Effector memory CD4-positive, alpha-beta T cell (primary cell): ENCODE measurements around the gene RPS14.
A peak's percentile ranks its signal among the peaks of the same experiment; 100 is the strongest.
"Not testable (repeated sequence)": the region's sequence is repeated elsewhere in the genome, so short reads cannot be mapped to it uniquely, and the experiment has no call there.

Experiments
- DNase-seq, 3 donors: peaks; one replicate each; pipeline ENCODE4 v3.0.0-alpha.2; 2020
- H3K27ac ChIP-seq: 2 replicates; pipeline ENCODE4 v1.7.0; 2013; ENCODE audit warnings: mild to moderate bottlenecking, low read length, moderate library complexity; ENCODE audit not compliant: insufficient read depth, poor library complexity, severe bottlenecking
- H3K27me3 ChIP-seq: replicated peaks from 2 replicates; pipeline ENCODE4 v1.7.0; 2013; ENCODE audit warnings: mild to moderate bottlenecking, low read length; ENCODE audit not compliant: insufficient read depth, control insufficient read depth, poor library complexity, severe bottlenecking
- H3K36me3 ChIP-seq: 2 replicates; pipeline ENCODE4 v1.7.0; 2013; ENCODE audit warnings: mild to moderate bottlenecking, low read length, moderate library complexity; ENCODE audit not compliant: control insufficient read depth, insufficient read depth
- H3K4me1 ChIP-seq: 2 replicates; pipeline ENCODE4 v1.7.0; 2013; ENCODE audit warnings: low read length, mild to moderate bottlenecking; ENCODE audit not compliant: control insufficient read depth, insufficient read depth, poor library complexity, severe bottlenecking
- H3K4me3 ChIP-seq: 2 replicates; pipeline ENCODE4 v1.7.0; 2013; ENCODE audit warnings: low read length, low read depth, mild to moderate bottlenecking; ENCODE audit not compliant: insufficient read depth, poor library complexity, severe bottlenecking
- H3K9me3 ChIP-seq: 2 replicates; pipeline ENCODE4 v1.7.0; 2013; ENCODE audit warnings: mild to moderate bottlenecking, low read length, moderate library complexity; ENCODE audit not compliant: control insufficient read depth

Gene RPS14

DNA sequence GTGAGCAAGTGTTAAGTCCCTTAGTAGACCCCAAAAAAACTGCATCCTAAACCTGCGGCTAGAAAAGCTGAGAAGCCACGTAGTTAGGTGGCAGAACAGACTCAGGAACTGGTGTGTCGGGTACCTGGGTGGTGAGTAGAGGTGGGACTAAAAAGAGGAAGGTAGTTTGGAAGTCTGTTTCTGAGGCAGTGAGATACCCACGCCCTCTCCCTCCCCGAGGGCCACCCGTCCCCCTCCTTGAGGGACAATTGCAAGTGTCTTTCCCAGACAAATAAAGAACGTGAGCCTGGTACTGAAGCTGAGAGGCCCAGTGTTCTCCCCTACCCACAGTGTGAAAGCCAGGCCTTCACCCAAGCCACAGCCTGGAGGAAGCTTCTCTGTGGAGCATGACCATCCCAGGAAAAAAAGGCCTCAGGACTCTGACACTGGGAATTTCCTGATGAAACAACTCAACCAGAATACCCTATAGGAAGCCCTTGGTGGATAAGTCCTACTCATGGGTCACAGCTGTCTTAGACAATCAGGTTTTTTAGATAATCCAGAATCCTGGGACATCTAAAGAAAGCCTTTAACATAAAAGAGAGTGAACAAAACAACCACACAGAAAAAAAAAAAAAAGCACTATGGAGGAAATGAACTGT is 29.8 kb downstream of the RPS14 start:
- no peaks in the 10 kb centered on the region for H3K27me3 ChIP-seq
- H3K27ac ChIP-seq = no peak overlapping the region
- H3K36me3 ChIP-seq = no peaks in the 10 kb centered on the region
- no peak overlapping the region for H3K4me3 ChIP-seq
- H3K9me3 ChIP-seq = no peaks in the 10 kb centered on the region
- no peaks in the 10 kb centered on the region for H3K4me1 ChIP-seq
- DNase-seq = no peak

DNA sequence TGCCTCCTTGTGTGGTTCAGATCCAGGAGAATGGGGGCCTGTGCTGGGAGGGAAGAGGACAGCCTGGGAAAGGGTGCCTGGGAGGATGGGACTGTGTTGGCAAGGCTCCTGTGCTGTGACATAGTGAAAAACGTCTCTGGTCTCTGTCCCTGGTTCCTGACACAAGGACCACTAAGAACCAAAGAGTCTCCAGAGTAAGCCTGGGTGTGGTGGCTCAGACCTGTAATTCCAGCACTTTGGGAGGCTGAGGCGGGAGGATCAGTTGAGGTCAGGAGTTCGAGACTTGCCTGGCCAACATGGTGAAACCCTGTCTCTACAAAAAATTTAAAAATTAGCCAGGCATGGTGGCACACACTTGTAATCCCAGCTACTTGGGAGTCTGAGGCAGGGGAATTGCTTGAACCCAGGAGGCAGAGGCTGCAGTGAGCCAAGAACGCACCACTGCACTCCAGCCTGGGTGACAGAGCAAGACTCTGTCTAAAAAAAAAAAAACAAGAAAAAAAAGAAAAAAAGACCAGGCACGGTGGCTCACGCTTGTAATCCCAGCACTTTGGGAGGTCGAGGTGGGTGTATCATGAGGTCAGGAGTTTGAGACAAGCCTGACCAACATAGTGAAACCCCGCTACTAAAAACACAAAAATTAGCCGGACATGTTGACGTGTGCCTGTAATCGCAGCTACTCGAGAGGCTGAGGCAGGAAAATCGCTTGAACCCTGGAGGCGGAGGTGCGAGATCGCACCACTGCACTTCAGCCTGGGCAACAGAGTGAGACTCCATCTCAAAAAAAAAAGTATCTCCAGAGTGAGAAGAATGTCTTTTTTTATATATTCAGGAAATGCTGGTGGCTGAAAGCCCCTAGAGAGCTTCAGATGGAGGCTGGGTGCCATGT is 35.4 kb downstream of the RPS14 start:
- H3K36me3 ChIP-seq, DNase-seq, H3K27me3 ChIP-seq, H3K4me3 ChIP-seq, H3K9me3 ChIP-seq: not testable (repeated sequence)
- Histone ChIP-seq H3K4me1 (peaks cover 28% of the 10 kb centered on the region), H3K27ac (peak overlapping the region; percentile 97)

DNA sequence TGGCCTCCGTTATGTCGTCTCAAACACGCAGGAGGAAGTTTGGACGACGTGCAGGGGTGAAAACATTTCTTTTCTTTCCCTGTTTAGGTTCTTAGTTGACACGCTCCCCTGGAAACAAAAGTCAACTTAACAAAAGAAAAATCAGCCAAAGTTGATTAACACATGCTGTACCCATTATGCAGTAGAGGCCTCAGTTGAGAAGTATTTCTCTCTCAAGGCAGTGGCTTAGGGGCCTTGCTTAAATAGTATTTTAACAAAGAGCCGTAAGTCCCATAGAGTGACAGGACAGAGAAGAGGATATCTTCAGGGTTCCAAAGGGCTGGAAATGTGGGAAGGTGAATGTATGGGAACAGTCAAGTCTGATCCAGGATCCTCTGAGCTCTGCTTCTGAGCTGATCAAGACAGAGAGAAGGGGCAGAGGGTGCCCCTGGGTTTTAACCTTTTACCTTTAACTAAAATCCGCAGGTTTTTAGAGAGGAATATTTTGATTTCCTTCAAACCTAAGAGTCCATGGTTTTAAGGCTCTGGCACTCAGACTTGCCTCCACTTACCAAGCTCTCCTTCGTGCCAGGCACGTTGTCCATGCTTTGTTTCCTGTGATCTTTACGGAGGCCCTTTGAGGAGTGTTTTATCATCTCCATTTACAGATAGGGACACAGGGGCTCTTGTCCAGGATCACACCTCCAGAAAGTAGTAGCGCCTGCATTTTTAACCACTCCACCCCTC is 36.2 kb downstream of the RPS14 start:
- no peak for DNase-seq
- peak overlapping the region; percentile 97 for H3K27ac ChIP-seq
- no peaks in the 10 kb centered on the region for H3K36me3 ChIP-seq
- no peaks in the 10 kb centered on the region for H3K9me3 ChIP-seq
- peak overlapping the region; percentile 86 for H3K4me3 ChIP-seq
- peaks cover 28% of the 10 kb centered on the region for H3K4me1 ChIP-seq
- H3K27me3 ChIP-seq = no peaks in the 10 kb centered on the region

DNA sequence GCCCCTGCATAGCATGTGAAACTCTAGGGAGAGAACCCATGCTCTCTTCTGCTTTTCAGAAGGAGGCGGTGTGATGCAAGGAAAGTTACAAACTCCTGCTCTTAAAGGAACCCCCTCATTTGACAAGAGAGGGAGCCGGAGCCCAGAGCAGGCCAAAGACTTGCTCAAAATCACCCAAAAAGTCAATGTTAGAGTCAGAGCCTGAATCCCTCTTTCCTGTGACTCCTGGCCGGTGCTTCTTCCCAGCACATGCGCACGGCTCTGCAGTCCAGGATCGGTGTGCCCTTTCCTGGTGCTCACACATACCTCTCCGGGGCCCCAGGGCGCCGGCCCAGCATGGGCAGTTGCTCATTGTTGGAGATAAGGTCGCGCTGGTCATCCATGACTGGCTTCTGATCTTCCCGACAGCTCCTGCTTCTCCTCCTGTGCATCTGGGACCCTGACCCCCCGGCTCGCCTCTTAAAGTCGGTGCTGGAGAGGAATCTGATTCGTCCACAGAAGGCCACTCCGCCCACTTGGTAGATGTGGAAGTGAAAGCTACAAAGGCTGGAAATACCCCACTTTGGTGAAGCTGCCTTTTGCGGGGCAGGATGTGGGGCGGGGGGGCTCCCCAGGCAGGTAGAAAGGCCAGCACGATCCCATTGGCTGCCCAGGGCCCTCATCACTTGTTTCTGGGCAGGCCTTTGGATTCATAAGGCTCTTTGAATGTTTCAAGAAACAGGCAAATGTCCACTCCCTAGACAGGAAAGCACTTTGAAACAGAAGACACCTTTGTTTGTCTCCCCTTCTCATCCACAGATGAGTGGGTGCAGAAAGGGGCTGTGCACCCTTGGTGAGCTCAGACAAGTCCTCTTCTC is 37.0 kb downstream of the RPS14 start, which contains the start of gene CD74:
TSS of gene CD74 (minus strand) at position 592 of the 857 bp plus-strand sequence. CDS start at position 431, 161 bp downstream.
- peak within 1 kb of the TSS; percentile 86 for H3K4me3 ChIP-seq
- H3K4me1 ChIP-seq = peaks cover 28% of the 10 kb centered on the region
- peak within 1 kb of the TSS; percentile 97 for H3K27ac ChIP-seq

DNA sequence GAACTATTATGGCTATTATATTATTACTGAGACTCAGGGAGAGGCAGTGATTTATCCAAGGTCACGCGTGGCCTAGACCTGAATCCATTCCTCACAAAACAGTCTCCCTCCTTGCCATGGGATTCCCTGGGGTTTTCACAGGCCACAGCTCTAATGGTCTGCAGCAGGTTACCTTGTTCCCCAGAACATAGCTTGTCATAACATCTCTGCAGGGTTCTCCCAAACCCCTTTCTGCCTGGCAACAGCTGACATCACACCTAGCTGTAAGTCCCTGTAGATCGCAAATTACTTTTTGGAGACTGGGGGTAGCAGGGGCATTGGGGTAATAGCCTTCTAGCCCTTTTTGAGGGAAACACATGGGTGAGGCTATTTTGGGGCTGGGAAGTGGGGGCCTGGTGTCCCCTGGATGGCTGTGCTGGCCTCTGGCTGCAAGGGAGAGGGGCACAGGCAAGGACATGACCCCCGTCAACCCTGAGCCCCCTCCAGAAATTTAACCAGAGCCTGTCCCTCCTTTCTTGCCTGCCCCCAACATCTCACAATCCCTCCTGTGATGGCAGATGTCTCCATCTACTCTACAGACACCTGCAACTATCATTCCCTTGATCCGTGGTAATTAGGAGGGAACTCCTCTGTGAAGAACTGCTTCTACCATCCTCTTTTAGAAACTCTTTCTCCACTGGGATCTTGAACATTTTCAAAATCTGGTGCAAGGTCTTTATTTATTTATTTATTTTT is 38.1 kb downstream of the RPS14 start:
- peak; percentile 33 to 58 (median 35) for DNase-seq
- Histone ChIP-seq H3K36me3 (peaks cover 10% of the 10 kb centered on the region), H3K9me3 (no peaks in the 10 kb centered on the region), H3K4me1 (peaks cover 28% of the 10 kb centered on the region), H3K27ac (peak overlapping the region; percentile 97), H3K27me3 (no peaks in the 10 kb centered on the region), H3K4me3 (peak overlapping the region; percentile 86)

More for the DNA sequence above, 37.0 kb downstream of the RPS14 start, which contains the start of gene CD74:
- no peaks in the 10 kb centered on the region for H3K36me3 ChIP-seq
- H3K9me3 ChIP-seq = no peaks in the 10 kb centered on the region
- H3K27me3 ChIP-seq = no peaks in the 10 kb centered on the region
- DNase-seq = peak; percentile 89 to 93 (median 92)

DNA sequence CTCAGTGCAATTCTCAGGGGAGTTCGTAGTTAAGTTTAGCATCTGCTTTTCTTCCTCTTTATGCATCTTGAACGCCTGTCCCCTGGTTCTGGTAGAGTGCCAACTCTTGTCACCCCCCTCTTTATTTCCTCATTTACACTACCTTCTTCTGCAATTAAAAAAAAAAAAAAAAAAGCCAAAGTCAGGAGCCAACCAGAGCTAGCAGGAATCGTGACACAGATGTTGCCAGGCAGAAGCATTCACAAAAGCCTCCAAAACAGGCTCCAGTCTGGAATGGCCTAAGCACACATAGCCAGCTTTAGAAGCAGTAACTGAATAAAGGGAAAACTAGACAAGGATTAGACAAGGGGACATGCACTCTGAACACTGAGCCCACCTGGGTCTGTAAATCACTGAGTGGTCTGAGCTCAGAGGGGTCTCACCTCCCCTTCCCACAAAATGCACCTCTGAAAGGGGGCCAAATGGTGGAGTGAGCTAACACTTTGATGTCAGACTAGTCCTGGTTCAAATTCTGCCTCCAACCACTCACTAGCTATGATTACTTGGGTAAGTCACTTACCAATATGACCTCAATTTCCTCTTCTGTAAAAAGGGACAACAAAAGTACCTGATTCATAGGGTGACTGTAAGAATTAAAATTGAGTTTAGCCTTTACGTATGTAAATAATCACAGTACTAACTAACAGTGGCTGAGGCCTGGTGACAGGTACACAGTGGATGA is 38.9 kb downstream of the RPS14 start:
- peak overlapping the region; percentile 86 for H3K4me3 ChIP-seq
- no peaks in the 10 kb centered on the region for H3K27me3 ChIP-seq
- peak in 2 of 3 donors; percentile 41 to 49 for DNase-seq
- H3K36me3 ChIP-seq = peaks cover 16% of the 10 kb centered on the region
- no peaks in the 10 kb centered on the region for H3K9me3 ChIP-seq
- H3K27ac ChIP-seq = peak overlapping the region; percentile 97
- H3K4me1 ChIP-seq = peaks cover 28% of the 10 kb centered on the region

DNA sequence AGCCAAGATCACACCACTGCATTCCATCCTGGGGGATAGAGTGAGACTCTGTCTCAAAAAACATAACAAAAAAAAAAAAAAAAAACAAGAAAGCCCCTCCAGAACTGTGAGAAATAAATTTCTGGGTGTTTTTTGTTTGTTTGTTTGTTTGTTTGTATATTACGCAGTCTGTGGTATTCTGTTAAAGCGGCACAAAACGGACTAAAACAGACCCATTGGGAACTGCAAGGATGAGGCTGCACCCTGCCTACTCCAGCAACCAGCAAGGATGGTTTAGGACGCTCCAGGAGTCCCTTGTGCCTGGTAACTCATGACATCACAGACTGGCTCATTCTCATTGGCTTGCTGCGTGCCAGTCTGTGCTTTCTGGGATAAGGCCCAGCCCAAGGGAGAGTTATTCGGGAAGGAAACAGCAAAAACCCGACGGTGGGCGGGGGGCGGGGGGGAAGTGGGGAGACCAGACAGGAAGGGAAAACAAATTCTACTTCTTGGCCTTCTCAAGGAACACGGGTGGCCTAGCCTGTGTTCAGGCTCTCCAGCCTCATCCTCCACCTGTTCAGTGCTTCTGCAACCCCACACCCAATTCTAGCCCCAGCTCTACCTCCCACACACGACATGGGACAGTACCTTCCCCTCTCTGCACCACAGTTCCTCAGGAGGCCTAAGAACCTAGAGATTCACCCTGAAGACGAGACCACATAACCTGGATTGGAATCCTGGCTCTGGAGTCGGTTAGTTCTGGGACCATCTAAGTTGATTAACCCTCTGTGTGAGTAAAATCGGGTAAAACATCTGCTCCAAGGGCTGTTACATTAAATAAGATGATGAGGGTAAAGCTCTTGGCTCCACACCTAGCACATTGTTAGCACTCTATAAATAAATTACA is 39.7 kb downstream of the RPS14 start:
- peak overlapping the region; percentile 97 for H3K27ac ChIP-seq
- H3K36me3 ChIP-seq = peaks cover 22% of the 10 kb centered on the region
- DNase-seq = peak in 2 of 3 donors; percentile 13 to 37
- peak overlapping the region; percentile 86 for H3K4me3 ChIP-seq
- no peaks in the 10 kb centered on the region for H3K9me3 ChIP-seq
- H3K27me3 ChIP-seq = no peaks in the 10 kb centered on the region
- peaks cover 28% of the 10 kb centered on the region for H3K4me1 ChIP-seq
